ENCODE data around the gene PCNX4.

PCNX4 gene

GRCh38 chr14:60175255-60175902, 83.7 kb downstream of the PCNX4 start:
- DNase-seq, result peak; percentile 18

DNA sequence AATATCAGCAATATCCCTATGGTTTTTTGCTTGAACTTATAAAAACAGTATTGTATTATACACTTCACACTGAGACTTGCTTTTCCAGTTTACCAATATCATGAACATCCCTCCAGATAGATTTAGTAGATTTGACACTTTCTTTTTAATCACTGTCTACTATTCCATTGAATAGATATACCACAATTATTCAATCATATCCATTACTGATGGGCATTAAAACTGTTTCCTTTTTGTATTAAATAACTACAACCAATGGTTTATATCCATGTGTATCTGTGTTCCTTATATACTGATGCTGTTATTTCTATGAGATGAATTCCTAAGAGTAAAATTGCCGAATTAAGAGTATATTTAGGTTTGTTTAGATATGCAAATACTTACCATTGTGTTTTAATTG, 86.4 kb downstream of the PCNX4 start:
- no peak for DNase-seq

- no peak for DNase-seq
Observed at GRCh38 chr14:60178820-60179219, 87.1 kb downstream of the PCNX4 start.

DNA sequence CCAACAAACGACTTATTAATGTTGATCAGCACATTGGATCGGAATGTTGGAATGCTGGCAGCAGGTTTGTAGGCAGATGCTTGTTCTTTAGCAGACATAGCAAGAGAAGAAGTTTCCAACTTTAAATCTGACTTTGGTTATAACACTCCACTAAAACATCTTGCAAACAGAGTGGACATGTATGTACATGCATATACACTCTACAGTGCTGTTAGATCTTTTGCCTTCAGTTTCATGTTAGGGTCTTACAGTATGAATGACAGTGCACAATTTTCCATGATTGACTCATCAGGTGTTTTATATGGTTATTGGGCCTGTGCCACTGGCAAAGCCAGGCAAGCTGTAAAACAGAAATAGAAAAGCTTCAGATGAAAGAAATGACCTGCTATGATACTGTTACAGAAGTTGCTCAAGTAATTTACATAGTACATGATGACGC, 87.7 kb downstream of the PCNX4 start:
- no peak for DNase-seq

GRCh38 chr14:60183138-60183537, 91.4 kb downstream of the PCNX4 start:
- DNase-seq, result no peak

- no peak for DNase-seq
Observed at GRCh38 chr14:60183741-60184140, 92.0 kb downstream of the PCNX4 start.

- DNase-seq, result peak; percentile 79
Observed at GRCh38 chr14:60184146-60184904, 92.6 kb downstream of the PCNX4 start.

GRCh38 chr14:60184905-60185555, 93.3 kb downstream of the PCNX4 start:
- no peak for DNase-seq

DNA sequence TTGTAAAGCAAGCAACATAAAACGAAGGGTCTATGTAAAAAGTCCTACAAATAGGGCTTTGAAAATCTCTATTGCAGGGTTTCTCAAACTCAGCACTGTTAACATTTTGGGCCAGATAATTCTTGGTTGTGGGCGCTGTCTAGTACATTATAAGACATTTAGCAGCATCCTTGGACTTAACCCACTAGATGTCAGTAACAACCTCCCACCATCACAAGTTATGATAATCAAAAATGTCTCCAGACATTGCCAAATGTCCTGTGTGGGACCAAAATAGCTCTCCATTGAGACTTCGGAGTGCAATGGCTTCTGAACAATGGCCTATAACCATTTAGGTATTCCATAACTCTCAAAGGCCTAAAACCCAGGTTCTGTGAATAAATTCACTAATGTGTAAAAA, 96.4 kb downstream of the PCNX4 start:
- peak; percentile 16 for DNase-seq

- no peak for DNase-seq
Observed at GRCh38 chr14:60188696-60189095, 97.0 kb downstream of the PCNX4 start.

- peak; percentile 19 for DNase-seq
Observed at GRCh38 chr14:60189923-60190840, 98.5 kb downstream of the PCNX4 start.

- no peak for DNase-seq
Observed at GRCh38 chr14:60195179-60195810, 103.6 kb downstream of the PCNX4 start.

DNA sequence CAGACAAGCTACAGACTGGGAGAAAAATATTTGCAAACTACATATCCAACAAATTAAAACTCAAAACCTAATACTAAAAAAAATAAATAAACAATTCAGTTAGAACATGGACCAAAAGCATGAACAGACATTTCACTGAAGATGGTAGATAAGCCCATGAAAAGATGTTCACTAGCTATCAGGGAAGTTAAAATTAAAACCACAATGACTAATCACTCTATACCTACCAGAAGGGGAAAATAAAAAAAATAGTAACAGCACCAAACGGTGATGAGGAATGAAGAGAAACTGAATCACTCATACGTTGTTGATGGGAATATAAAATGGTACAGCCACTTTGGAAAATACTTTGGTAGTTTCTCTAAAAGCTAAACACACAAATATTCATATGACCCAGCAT, 104.6 kb downstream of the PCNX4 start:
- DNase-seq, result no peak

- no peak for DNase-seq
Observed at GRCh38 chr14:60197629-60198303, 106.0 kb downstream of the PCNX4 start.

GRCh38 chr14:60199321-60199720, 107.6 kb downstream of the PCNX4 start:
- DNase-seq, result no peak

GRCh38 chr14:60204104-60204842, 112.5 kb downstream of the PCNX4 start:
- no peak for DNase-seq

DNA sequence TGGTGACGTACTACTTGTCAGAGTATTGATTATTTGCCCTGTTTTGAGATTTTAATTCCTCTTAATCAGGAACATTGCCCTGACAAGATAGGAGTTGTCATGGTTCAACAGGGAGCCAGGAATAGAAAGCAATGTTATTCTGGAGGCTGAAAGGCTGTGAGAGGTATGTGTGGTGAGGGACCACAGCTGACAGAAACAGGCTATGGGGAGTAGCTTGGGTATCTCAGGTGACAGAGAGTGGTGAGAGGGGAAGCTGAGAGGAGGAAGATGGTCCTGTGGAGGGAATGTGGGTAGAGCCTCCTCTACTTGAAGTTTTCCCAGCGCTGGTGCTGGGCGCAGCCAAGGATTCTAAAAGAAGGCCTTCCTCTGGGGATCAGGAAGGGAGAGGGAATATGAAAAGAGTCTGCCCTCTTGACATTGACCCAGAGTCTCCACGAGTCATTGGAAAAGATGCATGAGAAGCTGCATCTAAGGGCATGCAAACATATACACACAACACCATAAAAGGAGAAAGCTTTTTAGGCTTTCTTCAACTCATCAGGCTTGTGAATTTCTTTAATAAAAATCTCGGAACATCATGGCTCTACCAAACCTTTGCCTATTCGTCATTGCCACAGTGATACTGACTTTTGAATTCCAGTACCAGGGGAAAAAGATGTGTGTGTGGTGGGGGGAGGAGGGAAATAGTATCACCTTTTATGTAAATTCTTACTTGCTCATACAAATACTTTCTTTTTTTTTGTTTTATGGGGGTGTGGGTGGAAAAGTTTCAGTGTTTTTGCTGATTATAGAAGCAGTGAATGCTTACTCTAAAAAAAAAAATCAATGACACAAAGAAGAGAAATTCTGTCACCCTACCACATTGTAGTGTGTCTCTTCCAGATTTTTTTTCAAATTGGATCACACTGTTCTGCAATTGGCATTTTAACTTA, 113.4 kb downstream of the PCNX4 start:
- DNase-seq, result no peak

- no peak for DNase-seq
Observed at GRCh38 chr14:60206249-60206670, 114.5 kb downstream of the PCNX4 start.

DNA sequence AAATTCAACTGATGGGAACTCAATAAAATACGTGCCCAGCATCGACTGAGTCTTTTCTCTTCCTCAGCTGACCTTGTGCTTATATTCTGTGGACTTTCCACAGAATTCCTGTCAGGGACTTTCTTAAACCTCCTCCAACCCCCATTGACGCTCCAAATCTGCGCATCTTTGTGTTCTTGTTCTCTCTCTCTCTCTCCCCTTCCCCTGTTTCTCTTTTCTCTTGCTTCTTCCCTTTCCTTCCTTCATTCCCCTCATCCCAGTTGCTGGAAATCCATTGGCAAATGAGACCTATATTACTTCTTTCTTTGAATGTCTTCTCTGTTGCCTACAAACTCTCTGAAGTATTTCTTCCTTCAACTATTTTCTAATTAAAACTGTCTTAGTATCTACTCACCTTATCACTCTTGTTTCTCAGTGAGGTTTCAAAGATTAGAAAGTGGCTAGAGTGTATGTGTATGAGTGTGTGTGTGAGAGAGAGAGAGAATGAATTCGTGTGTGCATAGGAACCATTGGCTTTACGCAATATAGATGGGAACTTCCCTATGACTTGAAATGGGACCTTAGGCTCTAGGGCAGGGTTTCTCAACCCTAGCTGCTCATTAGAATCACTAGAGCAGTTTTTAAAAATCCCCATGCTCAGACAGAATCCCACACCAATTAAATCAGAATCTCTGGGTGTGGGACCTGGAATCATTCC, 115.3 kb downstream of the PCNX4 start:
- no peak for DNase-seq

All from NCI-H2171 treated with DMSO at 0.1 percent for 48 hours (cell line).